Activated CD4-positive, alpha-beta T cell treated with anti-CD3 and anti-CD28 coated beads, Interleukin-2, amount 50 U/mL, for 16 hours (primary cell): ENCODE data around the gene THTPA.
A peak's percentile ranks its signal among the peaks of the same experiment; 100 is the strongest.
"Not testable (repeated sequence)": the region's sequence is repeated elsewhere in the genome, so short reads cannot be mapped to it uniquely, and the experiment has no call there.

ENCODE experiments used
- DNase-seq: peaks from one replicate; pipeline ENCODE4 v3.0.0-alpha.2; 2020

THTPA gene

GRCh38 chr14:23584527-23585203 is 28.6 kb downstream of the THTPA start:
- DNase-seq, result not testable (repeated sequence)

- DNase-seq, result peak; percentile 77
These were observed 33.0 kb downstream of the THTPA start for GRCh38 chr14:23588884-23589598.

- DNase-seq, result no peak
These were observed 33.5 kb downstream of the THTPA start for GRCh38 chr14:23589606-23590005.

- no peak for DNase-seq
These were observed 34.1 kb downstream of the THTPA start for GRCh38 chr14:23590198-23590597.

GRCh38 chr14:23594191-23594590 is 38.1 kb downstream of the THTPA start:
- DNase-seq, result not testable (repeated sequence)

GRCh38 chr14:23600322-23600707 is 44.2 kb downstream of the THTPA start:
- DNase-seq, result no peak

- no peak for DNase-seq
These were observed 44.7 kb downstream of the THTPA start for GRCh38 chr14:23600806-23601205.

GRCh38 chr14:23601424-23601823 is 45.4 kb downstream of the THTPA start:
- DNase-seq, result no peak

- no peak for DNase-seq
These were observed 45.7 kb downstream of the THTPA start for GRCh38 chr14:23601845-23602180.

GRCh38 chr14:23602181-23603095 is 46.4 kb downstream of the THTPA start:
- no peak for DNase-seq

- DNase-seq, result no peak
These were observed 47.0 kb downstream of the THTPA start for GRCh38 chr14:23603103-23603502.

GRCh38 chr14:23604148-23604547 is 48.1 kb downstream of the THTPA start:
- no peak for DNase-seq

GRCh38 chr14:23604675-23605170 is 48.7 kb downstream of the THTPA start:
- no peak for DNase-seq

- DNase-seq, result peak; percentile 79
These were observed 50.0 kb downstream of the THTPA start for GRCh38 chr14:23605931-23606585.

GRCh38 chr14:23608454-23608853 is 52.4 kb downstream of the THTPA start:
- DNase-seq, result no peak

GRCh38 chr14:23609001-23609400 is 52.9 kb downstream of the THTPA start:
- DNase-seq, result no peak

GRCh38 chr14:23609411-23610089 is 53.5 kb downstream of the THTPA start:
- DNase-seq, result not testable (repeated sequence)
